T-helper 1 cell treated with Interleukin-12 subunit alpha and Interleukin-12 subunit beta and Interleukin-4 antibody, amounts not matched to agents 30 μg/mL and 1 μg/mL, for 36 hours (primary cell): Measurements from ENCODE around the gene TNS2.
"Not testable (repeated sequence)": the region's sequence is repeated elsewhere in the genome, so short reads cannot be mapped to it uniquely, and the experiment has no call there.

Experiments
- H3K27ac Mint-ChIP-seq: one replicate; pipeline ENCODE4 v1.8.0; 2021; ENCODE audit warnings: mild to moderate bottlenecking, mixed read lengths
- H3K27me3 Mint-ChIP-seq: one replicate; pipeline ENCODE4 v1.8.0; 2021; ENCODE audit warnings: low read depth, mixed read lengths
- H3K36me3 Mint-ChIP-seq: one replicate; pipeline ENCODE4 v1.8.0; 2021; ENCODE audit warnings: low read depth, mixed read lengths
- H3K4me1 Mint-ChIP-seq: one replicate; pipeline ENCODE4 v1.8.0; 2021; ENCODE audit warnings: low read depth, mixed read lengths
- H3K4me3 Mint-ChIP-seq: one replicate; pipeline ENCODE4 v1.8.0; 2021; ENCODE audit warnings: mild to moderate bottlenecking, moderate library complexity, mixed read lengths
- H3K9me3 Mint-ChIP-seq: one replicate; pipeline ENCODE4 v1.8.0; 2021; ENCODE audit warnings: mixed read lengths

TNS2 gene

DNA sequence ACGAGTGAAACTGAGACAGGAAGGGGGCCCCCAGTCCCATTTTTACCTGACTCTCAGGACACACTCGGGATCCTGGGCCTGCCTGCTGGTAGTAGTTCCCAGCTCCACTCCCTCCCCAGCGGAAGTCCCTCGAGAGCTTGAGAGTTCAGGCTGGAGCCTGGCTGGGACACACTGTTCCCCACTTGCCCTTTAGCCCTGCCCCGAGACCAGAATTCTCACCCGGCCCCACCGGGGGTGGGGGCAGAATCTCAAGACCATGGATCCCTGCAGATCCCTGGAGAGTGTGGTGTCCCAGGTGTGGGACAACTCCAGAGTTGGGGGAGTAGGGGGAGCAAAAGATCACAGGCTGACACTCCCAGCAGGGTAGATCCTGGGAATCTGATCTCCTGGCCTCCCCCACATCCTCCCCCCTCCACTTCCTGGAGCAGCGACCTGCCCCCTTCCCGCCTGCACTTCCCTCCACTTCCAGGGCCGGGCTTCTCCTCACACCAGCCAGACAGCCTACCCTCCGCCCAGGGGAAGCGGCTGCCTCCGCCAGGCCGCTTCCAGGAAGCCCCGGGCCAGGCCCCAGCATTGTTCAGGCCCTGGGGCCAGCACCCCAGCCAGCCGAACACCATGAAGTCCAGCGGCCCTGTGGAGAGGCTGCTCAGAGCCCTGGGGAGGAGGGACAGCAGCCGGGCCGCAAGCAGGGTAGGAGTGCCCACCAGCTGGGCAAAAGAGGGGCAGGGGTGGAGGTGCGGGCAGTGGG lies at the start of gene TNS2:
TSS of gene TNS2 (plus strand) at position 495 of the 748 bp plus-strand sequence. CDS start at position 616, 121 bp downstream.
- H3K4me3 Mint-ChIP-seq = no peak within 1 kb of the TSS
- H3K27me3 Mint-ChIP-seq = no peaks in the 10 kb centered on the region
- no peaks in the 10 kb centered on the region for H3K9me3 Mint-ChIP-seq
- H3K27ac Mint-ChIP-seq = peak within 1 kb of the TSS; percentile 36
- H3K36me3 Mint-ChIP-seq = no peaks in the 10 kb centered on the region
- peaks cover 28% of the 10 kb centered on the region for H3K4me1 Mint-ChIP-seq

GRCh38 chr12:53004178-53004577 lies 45.7 kb upstream of the TNS2 start:
- H3K4me1 Mint-ChIP-seq = peaks cover 20% of the 10 kb centered on the region
- peaks cover 13% of the 10 kb centered on the region for H3K36me3 Mint-ChIP-seq
- peaks cover 9% of the 10 kb centered on the region for H3K27me3 Mint-ChIP-seq
- no peaks in the 10 kb centered on the region for H3K9me3 Mint-ChIP-seq
- no peak overlapping the region for H3K4me3 Mint-ChIP-seq
- no peak overlapping the region for H3K27ac Mint-ChIP-seq

DNA sequence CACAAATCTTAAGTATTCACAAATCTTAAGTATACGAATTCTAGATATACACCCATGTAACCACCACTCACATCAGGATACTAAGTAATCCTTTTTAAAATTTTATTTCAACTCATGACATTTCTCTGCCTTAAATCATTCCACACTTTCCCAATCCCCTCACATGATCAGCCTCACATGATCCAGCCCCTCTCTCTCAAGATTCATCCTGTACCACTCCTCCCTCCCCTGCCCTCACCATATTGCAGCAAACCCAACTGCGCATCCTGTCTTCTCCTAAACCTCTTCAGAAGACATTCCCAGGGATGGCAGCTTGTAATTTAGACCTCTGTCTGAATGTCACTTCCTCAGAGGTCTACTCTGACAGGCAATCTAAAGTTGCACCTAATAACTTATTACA lies 45.3 kb upstream of the TNS2 start:
- peaks cover 13% of the 10 kb centered on the region for H3K36me3 Mint-ChIP-seq
- H3K4me3 Mint-ChIP-seq = no peak overlapping the region
- H3K9me3 Mint-ChIP-seq = no peaks in the 10 kb centered on the region

DNA sequence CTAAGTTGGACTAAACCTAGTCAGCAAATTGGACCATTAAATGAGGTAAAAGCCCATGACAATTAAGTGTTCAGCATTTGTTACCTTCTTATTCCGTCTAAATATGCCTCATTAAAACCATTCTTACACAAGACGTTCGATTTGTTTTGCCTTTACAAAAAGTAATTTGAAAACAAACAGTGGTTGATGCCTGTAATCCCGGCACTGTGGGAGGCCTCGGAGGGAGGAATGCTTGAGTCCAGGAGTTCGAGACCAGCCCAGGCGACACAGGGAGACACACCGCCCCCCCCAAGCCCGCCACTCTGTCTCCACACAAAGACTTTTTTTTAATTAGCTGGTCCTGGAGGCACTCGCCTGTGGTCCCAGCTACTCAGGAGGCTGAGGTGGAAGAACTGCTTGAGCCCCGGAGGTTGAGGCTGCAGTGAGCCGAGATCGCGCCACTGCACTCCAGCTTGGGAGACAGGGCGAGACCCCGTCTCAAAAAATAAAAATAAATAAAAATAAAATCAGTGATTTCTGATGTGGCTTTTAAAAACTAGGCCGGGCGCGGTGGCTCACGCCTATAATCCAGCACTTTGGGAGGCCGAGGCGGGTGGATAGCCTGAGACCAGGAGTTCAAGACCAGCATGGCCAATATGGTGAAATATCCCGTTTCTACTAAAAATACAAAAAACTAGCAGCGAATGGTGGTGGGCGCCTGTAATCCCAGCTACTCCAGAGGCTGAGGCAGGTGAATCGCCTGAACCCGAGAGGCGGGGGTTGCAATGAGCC lies 44.5 kb upstream of the TNS2 start:
- H3K4me1 Mint-ChIP-seq = peaks cover 28% of the 10 kb centered on the region
- H3K27me3 Mint-ChIP-seq = peaks cover 4% of the 10 kb centered on the region
- H3K4me3 Mint-ChIP-seq = peak overlapping the region; percentile 88
- H3K36me3 Mint-ChIP-seq = peaks cover 19% of the 10 kb centered on the region
- H3K9me3 Mint-ChIP-seq = no peaks in the 10 kb centered on the region
- peak overlapping the region; percentile 91 for H3K27ac Mint-ChIP-seq

More for the DNA sequence above, 45.3 kb upstream of the TNS2 start:
- H3K27ac Mint-ChIP-seq = no peak overlapping the region
- peaks cover 9% of the 10 kb centered on the region for H3K27me3 Mint-ChIP-seq
- peaks cover 21% of the 10 kb centered on the region for H3K4me1 Mint-ChIP-seq

DNA sequence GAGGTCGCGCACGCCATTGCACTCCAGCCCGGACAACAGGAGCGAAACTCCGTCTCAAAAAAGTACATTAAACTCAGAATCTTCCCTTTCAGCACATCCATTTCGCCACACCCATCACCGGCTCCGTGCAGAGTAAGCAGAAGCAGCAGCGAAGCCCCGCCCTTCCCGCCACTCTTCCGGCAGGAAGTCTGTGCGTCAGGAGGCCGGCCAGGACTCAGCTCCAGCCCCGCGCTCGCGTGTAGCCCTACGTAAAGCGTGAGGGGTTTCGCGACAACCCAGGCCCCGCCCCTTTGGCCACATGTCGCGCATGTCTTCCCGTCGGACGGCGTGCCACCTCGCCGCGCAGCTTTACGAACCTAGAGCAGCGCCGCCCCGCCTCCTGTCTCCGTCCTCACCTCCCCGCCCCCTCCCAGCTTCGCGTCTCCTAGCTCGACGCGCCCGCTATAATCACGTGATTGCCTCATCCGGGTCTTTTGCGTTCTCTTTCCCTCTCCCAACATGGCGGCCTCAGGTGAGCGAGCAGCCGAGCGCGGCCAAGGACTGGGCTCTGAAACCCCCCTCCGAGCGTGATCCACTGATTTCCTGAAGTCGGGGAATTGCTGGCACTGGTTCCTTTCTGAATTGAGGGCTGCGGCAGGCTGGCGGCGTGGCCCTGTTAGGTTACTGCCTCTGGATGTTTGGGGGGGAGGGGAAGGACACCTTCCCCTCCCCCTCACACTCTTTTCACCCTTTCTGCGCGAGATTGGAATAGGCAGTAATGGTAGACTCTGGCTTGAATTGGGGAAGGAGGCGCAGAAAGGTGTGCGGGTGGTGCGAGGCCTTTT lies 43.7 kb upstream of the TNS2 start, which contains the start of gene EIF4B:
TSS of gene EIF4B (plus strand) at position 471 of the 824 bp plus-strand sequence. CDS start at position 499, 28 bp downstream.
- Mint-ChIP-seq H3K27ac (peak within 1 kb of the TSS; percentile 91), H3K4me1 (peaks cover 31% of the 10 kb centered on the region), H3K9me3 (no peaks in the 10 kb centered on the region), H3K36me3 (peaks cover 20% of the 10 kb centered on the region), H3K4me3 (peak within 1 kb of the TSS; percentile 88), H3K27me3 (peaks cover 2% of the 10 kb centered on the region)

DNA sequence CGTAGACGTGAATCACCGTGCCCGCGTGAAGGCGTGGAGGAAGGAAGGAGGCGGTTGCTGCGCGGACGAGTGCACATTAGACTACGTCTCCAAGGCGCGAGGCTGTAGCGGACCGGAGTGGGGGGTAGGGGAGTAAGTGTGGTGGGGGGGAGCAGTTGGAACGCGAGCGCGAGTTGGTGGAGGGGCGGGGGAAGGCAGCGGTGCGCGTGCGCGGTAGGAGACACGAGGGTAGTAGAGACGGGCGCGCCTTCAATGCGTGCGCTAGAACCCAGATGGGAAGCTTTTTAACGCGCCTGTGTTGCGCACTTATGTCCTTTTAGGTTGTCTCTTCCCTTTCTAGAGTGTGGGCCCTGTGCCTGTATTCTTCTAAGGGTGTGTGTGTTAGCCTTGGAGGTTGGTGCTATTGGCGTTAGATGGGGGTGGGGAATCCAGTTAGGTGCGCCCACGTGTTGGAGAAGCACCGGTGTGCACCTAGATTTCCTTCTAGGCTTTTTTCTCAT lies 43.0 kb upstream of the TNS2 start:
- no peaks in the 10 kb centered on the region for H3K27me3 Mint-ChIP-seq
- peaks cover 23% of the 10 kb centered on the region for H3K36me3 Mint-ChIP-seq
- peak overlapping the region; percentile 91 for H3K27ac Mint-ChIP-seq
- peak overlapping the region; percentile 88 for H3K4me3 Mint-ChIP-seq
- H3K4me1 Mint-ChIP-seq = peaks cover 37% of the 10 kb centered on the region
- no peaks in the 10 kb centered on the region for H3K9me3 Mint-ChIP-seq

GRCh38 chr12:53007343-53007742 lies 42.5 kb upstream of the TNS2 start:
- H3K27me3 Mint-ChIP-seq = no peaks in the 10 kb centered on the region
- H3K27ac Mint-ChIP-seq = peak overlapping the region; percentile 55
- no peaks in the 10 kb centered on the region for H3K9me3 Mint-ChIP-seq
- H3K4me1 Mint-ChIP-seq = peaks cover 38% of the 10 kb centered on the region
- peaks cover 24% of the 10 kb centered on the region for H3K36me3 Mint-ChIP-seq
- H3K4me3 Mint-ChIP-seq = peak overlapping the region; percentile 88

- Mint-ChIP-seq H3K4me3 (peak overlapping the region; percentile 88), H3K36me3 (peaks cover 24% of the 10 kb centered on the region), H3K4me1 (peaks cover 38% of the 10 kb centered on the region), H3K27ac (peak overlapping the region; percentile 43)
- not testable (repeated sequence) for H3K27me3 Mint-ChIP-seq, H3K9me3 Mint-ChIP-seq
Measured at GRCh38 chr12:53008760-53009159, 41.1 kb upstream of the TNS2 start.

- peaks cover 41% of the 10 kb centered on the region for H3K4me1 Mint-ChIP-seq
Measured at GRCh38 chr12:53010955-53011354, 38.9 kb upstream of the TNS2 start.

DNA sequence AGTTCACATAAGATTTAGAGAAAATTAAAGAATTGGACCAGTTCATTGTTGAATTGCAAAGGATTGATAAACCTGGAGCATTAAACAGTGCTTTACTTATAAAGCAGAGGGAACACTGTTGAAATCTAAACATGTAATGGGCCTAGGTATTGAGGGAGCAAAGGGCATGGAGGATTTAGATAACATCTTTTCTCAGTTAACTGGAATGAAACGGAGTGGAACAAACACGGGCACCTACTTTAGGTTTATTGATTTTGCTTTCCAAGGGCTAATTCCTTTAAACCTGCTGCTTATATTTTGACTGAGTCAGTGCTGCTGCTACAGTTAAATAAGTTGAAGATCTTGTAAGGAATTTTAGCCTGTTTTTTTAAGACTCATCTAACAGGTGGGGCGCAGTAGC lies 38.0 kb upstream of the TNS2 start:
- Mint-ChIP-seq H3K36me3 (peaks cover 26% of the 10 kb centered on the region), H3K9me3 (no peaks in the 10 kb centered on the region), H3K4me3 (no peak overlapping the region), H3K4me1 (peaks cover 40% of the 10 kb centered on the region), H3K27ac (no peak overlapping the region), H3K27me3 (no peaks in the 10 kb centered on the region)

More at GRCh38 chr12:53010955-53011354, 38.9 kb upstream of the TNS2 start:
- Mint-ChIP-seq H3K4me3 (no peak overlapping the region), H3K27me3 (no peaks in the 10 kb centered on the region), H3K36me3 (peaks cover 24% of the 10 kb centered on the region), H3K9me3 (no peaks in the 10 kb centered on the region), H3K27ac (no peak overlapping the region)

GRCh38 chr12:53012928-53013327 lies 36.9 kb upstream of the TNS2 start:
- H3K4me3 Mint-ChIP-seq = no peak overlapping the region
- H3K9me3 Mint-ChIP-seq = no peaks in the 10 kb centered on the region
- H3K4me1 Mint-ChIP-seq = peaks cover 32% of the 10 kb centered on the region
- H3K36me3 Mint-ChIP-seq = peaks cover 24% of the 10 kb centered on the region
- H3K27ac Mint-ChIP-seq = no peak overlapping the region
- H3K27me3 Mint-ChIP-seq = no peaks in the 10 kb centered on the region

DNA sequence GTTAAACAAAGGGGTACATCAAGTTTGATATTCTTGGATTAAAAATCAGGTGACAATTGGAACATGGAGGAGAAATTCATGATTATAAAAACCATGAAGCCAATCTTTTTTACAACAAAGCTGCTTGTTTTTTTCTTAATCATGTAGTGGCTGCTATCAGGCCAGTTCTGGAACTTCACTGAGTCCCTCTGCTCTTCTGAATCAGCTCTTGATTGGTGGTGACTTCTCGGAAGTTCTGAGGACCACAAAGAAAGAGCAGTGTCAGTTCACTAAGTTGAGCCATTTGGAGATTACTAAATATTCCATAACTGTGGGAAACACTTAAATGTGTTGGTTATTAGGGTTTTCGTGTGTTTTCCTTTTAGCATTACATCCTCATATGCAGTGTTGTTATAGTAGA lies 35.2 kb upstream of the TNS2 start:
- Mint-ChIP-seq H3K36me3 (peaks cover 24% of the 10 kb centered on the region), H3K4me1 (peaks cover 22% of the 10 kb centered on the region), H3K27ac (no peak overlapping the region), H3K9me3 (no peaks in the 10 kb centered on the region), H3K27me3 (no peaks in the 10 kb centered on the region), H3K4me3 (no peak overlapping the region)

GRCh38 chr12:53025250-53025649 lies 24.6 kb upstream of the TNS2 start:
- Mint-ChIP-seq H3K27me3 (no peaks in the 10 kb centered on the region), H3K27ac (no peak overlapping the region), H3K9me3 (no peaks in the 10 kb centered on the region), H3K36me3 (peaks cover 39% of the 10 kb centered on the region), H3K4me1 (no peaks in the 10 kb centered on the region), H3K4me3 (no peak overlapping the region)

DNA sequence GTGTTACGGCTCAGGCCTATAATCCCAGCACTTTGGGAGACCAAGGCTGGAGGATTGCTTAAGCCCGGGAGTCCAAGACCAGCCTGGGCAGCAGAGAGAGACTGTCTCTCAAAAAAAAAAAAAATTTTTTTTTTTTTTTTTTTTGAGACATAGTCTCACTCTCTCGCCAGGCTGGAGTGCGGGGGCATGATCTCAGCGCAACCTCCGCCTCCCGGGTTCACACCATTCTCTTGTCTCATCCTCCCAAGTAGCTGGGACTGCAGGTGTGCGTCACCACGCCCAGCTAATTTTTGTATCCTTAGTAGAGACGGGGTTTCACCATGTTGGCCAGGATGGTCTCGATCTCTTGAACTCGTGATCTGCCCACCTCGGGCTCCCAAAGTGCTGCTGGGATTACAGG lies 22.9 kb upstream of the TNS2 start:
- H3K4me1 Mint-ChIP-seq = not testable (repeated sequence)

More for the DNA sequence above, 22.9 kb upstream of the TNS2 start:
- not testable (repeated sequence) for H3K27ac Mint-ChIP-seq, H3K27me3 Mint-ChIP-seq, H3K9me3 Mint-ChIP-seq, H3K4me3 Mint-ChIP-seq
- H3K36me3 Mint-ChIP-seq = peaks cover 42% of the 10 kb centered on the region
